H1 (cell line): ENCODE results near the gene PPM1N. TPM values are rescaled to one million over a fixed set of nuclear protein-coding genes. Genes with fewer than 3 reads are reported as not detected.
A peak's percentile ranks its signal among the peaks of the same experiment; 100 is the strongest.

ENCODE experiments used
- CTCF ChIA-PET: fragments of 300-600 bp; sonication (Branson Sonifier 250); formaldehyde crosslinking; loops from one replicate; lab custom pipeline; 2021; ENCODE audit not compliant: partially characterized antibody; lab: Charles Lee
- POLR2A ChIA-PET: fragments of 300-600 bp; sonication (Branson Sonifier 250); formaldehyde crosslinking; loops from one replicate; lab custom pipeline; 2021; ENCODE audit warnings: inconsistent platforms; ENCODE audit not compliant: partially characterized antibody; lab: Charles Lee
- DNase-seq, 2 experiments: peaks; one replicate each; pipeline versions ENCODE4 v3.0.0 to v3.0.0-alpha.2; 2010 to 2022; ENCODE audit warnings: low spot score in 2 of 2, low read depth in 1 of 2, mixed read lengths in 1 of 2
- FAIRE-seq: peaks from 2 replicates; lab custom pipeline; 2011; peaks lifted over from hg19 to GRCh38; lab: Jason Lieb, UNC
- H2AFZ ChIP-seq: 2 replicates; pipeline ENCODE4 v1.8.1; 2012; ENCODE audit warnings: low read length, inconsistent platforms
- H2AK5ac ChIP-seq: 2 replicates; pipeline ENCODE4 v1.6.1; 2013; ENCODE audit warnings: low read depth, low read length
- H2BK120ac ChIP-seq: replicated peaks from 2 replicates; pipeline ENCODE3; 2013; ENCODE audit warnings: low read depth, low read length, inconsistent platforms
- H2BK12ac ChIP-seq: 2 replicates; pipeline ENCODE4 v1.6.1; 2013; ENCODE audit warnings: low read depth, low read length
- H2BK15ac ChIP-seq: 2 replicates; pipeline ENCODE4 v1.6.1; 2013; ENCODE audit warnings: low read length
- H2BK20ac ChIP-seq: 2 replicates; pipeline ENCODE4 v1.6.1; 2013; ENCODE audit warnings: low read length
- H2BK5ac ChIP-seq: 2 replicates; pipeline ENCODE4 v1.6.1; 2013; ENCODE audit warnings: low read depth, low read length
- H3K14ac ChIP-seq: 2 replicates; pipeline ENCODE4 v1.6.1; 2013; ENCODE audit warnings: inconsistent platforms; ENCODE audit not compliant: insufficient read length
- H3K18ac ChIP-seq: 2 replicates; pipeline ENCODE4 v1.6.1; 2013; ENCODE audit warnings: low read length; ENCODE audit errors: extremely low read depth
- H3K23ac ChIP-seq: 2 replicates; pipeline ENCODE4 v1.6.1; 2013; ENCODE audit warnings: inconsistent platforms; ENCODE audit not compliant: insufficient read length
- H3K23me2 ChIP-seq: 2 replicates; pipeline ENCODE4 v1.6.1; 2013; ENCODE audit warnings: low read depth, low read length
- H3K27ac ChIP-seq: 2 replicates; pipeline ENCODE4 v1.6.1; 2011; ENCODE audit warnings: low read depth, low read length, inconsistent platforms
- H3K27me3 ChIP-seq, 4 experiments: replicated peaks in 1 of 4; 1 replicate in 1 of 4; 2 replicates in 3 of 4; pipeline versions ENCODE4 v1.6.1 to v1.8.1; 2011 to 2013; ENCODE audit warnings: low read length in 3 of 4, mild to moderate bottlenecking in 3 of 4, inconsistent platforms in 2 of 4, mixed read lengths in 2 of 4, moderate library complexity in 1 of 4; ENCODE audit not compliant: control insufficient read depth in 3 of 4, insufficient read depth in 3 of 4; ENCODE audit errors: extremely low read depth in 1 of 4
- H3K36me3 ChIP-seq, 4 experiments: 2 replicates each; pipeline versions ENCODE4 v1.6.1 to v1.8.1; 2011 to 2013; ENCODE audit warnings: mild to moderate bottlenecking in 4 of 4, low read length in 3 of 4, moderate library complexity in 2 of 4, control low read depth in 1 of 4, inconsistent platforms in 1 of 4; ENCODE audit not compliant: insufficient read depth in 4 of 4, control insufficient read depth in 2 of 4
- H3K4ac ChIP-seq: replicated peaks from 2 replicates; pipeline ENCODE3; 2013; ENCODE audit warnings: low read length, low read depth, mixed read lengths, inconsistent platforms; ENCODE audit not compliant: insufficient read length
- H3K4me1 ChIP-seq, 4 experiments: replicated peaks in 1 of 4; 1 replicate in 1 of 4; 2 replicates in 3 of 4; pipeline versions ENCODE4 v1.6.1 to v1.8.1; 2011 to 2013; ENCODE audit warnings: low read length in 3 of 4, inconsistent platforms in 2 of 4, mixed read lengths in 1 of 4; ENCODE audit not compliant: insufficient read depth in 4 of 4, control insufficient read depth in 3 of 4
- H3K4me2 ChIP-seq, 2 experiments: 2 replicates each; pipeline versions ENCODE4 v1.6.1 to v1.8.1; 2011 to 2013; ENCODE audit warnings: low read depth in 2 of 2, low read length in 2 of 2, control low read depth in 1 of 2, inconsistent platforms in 1 of 2, mild to moderate bottlenecking in 1 of 2; ENCODE audit not compliant: insufficient read depth in 1 of 2
- H3K4me3 ChIP-seq, 4 experiments: fragments of 200-600, 300-600 bp in 1 of 4; sonication (generic), shearing (Covaris generic), sonication (Bioruptor Twin) in 1 of 4; 2 replicates each; pipeline versions ENCODE4 v1.5.1 to v1.8.1; 2011 to 2016; ENCODE audit warnings: low read length in 4 of 4, low read depth in 3 of 4, control low read depth in 2 of 4, inconsistent platforms in 2 of 4, mild to moderate bottlenecking in 2 of 4, mixed read lengths in 1 of 4, moderate library complexity in 1 of 4; ENCODE audit not compliant: insufficient read depth in 2 of 4; ENCODE audit errors: extremely low read depth in 1 of 4
- H3K56ac ChIP-seq: replicated peaks from 2 replicates; pipeline ENCODE3; 2013; ENCODE audit warnings: low read depth, mild to moderate bottlenecking, mixed read lengths, low read length, inconsistent platforms; ENCODE audit not compliant: insufficient read length
- H3K79me1 ChIP-seq: 2 replicates; pipeline ENCODE4 v1.6.1; 2013; ENCODE audit warnings: low read depth, low read length, control low read depth
- H3K79me2 ChIP-seq, 2 experiments: 2 replicates each; pipeline versions ENCODE4 v1.6.1 to v1.8.1; 2012 to 2013; ENCODE audit warnings: low read length in 2 of 2, mild to moderate bottlenecking in 2 of 2, inconsistent platforms in 1 of 2; ENCODE audit not compliant: insufficient read depth in 2 of 2, control insufficient read depth in 1 of 2
- H3K9ac ChIP-seq, 4 experiments: replicated peaks in 1 of 4; 1 replicate in 1 of 4; 2 replicates in 3 of 4; pipeline versions ENCODE4 v1.6.1 to v1.8.1; 2011 to 2013; ENCODE audit warnings: low read depth in 3 of 4, low read length in 3 of 4, control low read depth in 2 of 4, mild to moderate bottlenecking in 2 of 4, moderate library complexity in 2 of 4, inconsistent platforms in 1 of 4; ENCODE audit errors: extremely low read depth in 1 of 4
- H3K9me3 ChIP-seq, 2 experiments: 2 replicates each; pipeline versions ENCODE4 v1.6.1 to v1.8.1; 2012 to 2013; ENCODE audit warnings: mild to moderate bottlenecking in 2 of 2, moderate library complexity in 2 of 2, control low read depth in 1 of 2, inconsistent platforms in 1 of 2, low read depth in 1 of 2, low read length in 1 of 2, mixed read lengths in 1 of 2; ENCODE audit not compliant: insufficient read depth in 2 of 2
- H4K20me1 ChIP-seq, 2 experiments: replicated peaks in 1 of 2; 2 replicates each; pipeline versions ENCODE3 to v1.8.1; 2011 to 2013; ENCODE audit warnings: inconsistent platforms in 2 of 2, low read length in 2 of 2, mild to moderate bottlenecking in 1 of 2; ENCODE audit not compliant: insufficient read depth in 2 of 2, control insufficient read depth in 1 of 2
- H4K5ac ChIP-seq: 2 replicates; pipeline ENCODE4 v1.6.1; 2013; ENCODE audit warnings: low read length, low read depth, mixed read lengths, inconsistent platforms; ENCODE audit not compliant: insufficient read length
- H4K8ac ChIP-seq: 2 replicates; pipeline ENCODE4 v1.8.0; 2013; ENCODE audit warnings: mild to moderate bottlenecking, moderate library complexity, low read length, inconsistent platforms; ENCODE audit not compliant: insufficient read depth; ENCODE audit errors: extremely low read depth
- H4K91ac ChIP-seq: replicated peaks from 2 replicates; pipeline ENCODE3; 2013; ENCODE audit warnings: low read length, mixed read lengths, inconsistent platforms; ENCODE audit not compliant: insufficient read length
- KDM4A ChIP-seq: IDR thresholded peaks from one replicate; pipeline ENCODE4 v1.7.1; 2012; ENCODE audit warnings: low read depth, mild to moderate bottlenecking, moderate library complexity, low read length, inconsistent platforms; ENCODE audit not compliant: severe bottlenecking
- KDM5A ChIP-seq: fragments of 200-600 bp; IDR thresholded peaks from 2 replicates; pipeline ENCODE4 v1.7.1; 2012; ENCODE audit warnings: mild to moderate bottlenecking, low read length, inconsistent platforms, mixed read lengths
- POLR2A ChIP-seq, 2 experiments: IDR thresholded peaks; 1 replicate in 1 of 2; 2 replicates in 1 of 2; pipeline ENCODE4 v1.6.1; 2011; ENCODE audit warnings: low read depth in 2 of 2, low read length in 2 of 2, mild to moderate bottlenecking in 2 of 2; ENCODE audit errors: control extremely low read depth in 1 of 2
- RFX5 ChIP-seq: IDR thresholded peaks from 2 replicates; pipeline ENCODE4 v1.6.1; 2011; ENCODE audit warnings: low read depth, low read length, improper control_type of control experiment, borderline replicate concordance
- RNF2 ChIP-seq: fragments of 200-900, 300-1000 bp; sonication (generic); IDR thresholded peaks from 2 replicates; pipeline ENCODE4 v1.7.1; 2016; ENCODE audit warnings: borderline replicate concordance, low read depth, mild to moderate bottlenecking, antibody characterized with exemption, low read length; ENCODE audit not compliant: poor library complexity, severe bottlenecking; ENCODE audit errors: missing control alignments
- RXRA ChIP-seq: IDR thresholded peaks from 2 replicates; pipeline ENCODE4 v1.6.1; 2011; ENCODE audit warnings: low read depth, mild to moderate bottlenecking, low read length, moderate library complexity; ENCODE audit not compliant: insufficient read depth
- SIX5 ChIP-seq: IDR thresholded peaks from 2 replicates; pipeline ENCODE4 v1.6.1; 2011; ENCODE audit warnings: mild to moderate bottlenecking, low read depth, low read length
- SP4 ChIP-seq: IDR thresholded peaks from 2 replicates; pipeline ENCODE4 v1.6.1; 2012; ENCODE audit warnings: low read length, inconsistent platforms
- TEAD4 ChIP-seq: IDR thresholded peaks from 2 replicates; pipeline ENCODE4 v1.6.1; 2012; ENCODE audit warnings: low read depth, low read length, inconsistent platforms, mixed read lengths
- WGBS, 2 experiments: shearing (Covaris generic) in 1 of 2; methylation state at CpG; one replicate each; pipeline versions ENCODE4 v1.1.6 to v1.1.7; 2013 to 2015; ENCODE audit warnings: low lambda C conversion rate in 2 of 2, mixed read lengths in 2 of 2, inconsistent platforms in 1 of 2, low coverage in 1 of 2, missing lambda C conversion rate in 1 of 2; ENCODE audit not compliant: insufficient replicate concordance in 2 of 2, insufficient coverage in 1 of 2, insufficient read length in 1 of 2; ENCODE audit errors: extremely low coverage in 1 of 2, missing lambda C conversion rate in 1 of 2; 5-methylcytosine and 5-hydroxymethylcytosine counted together
- polyA plus RNA-seq, 7 experiments: library from polyadenylated mRNA; depleted of rRNA in 3 of 7; stranded (reverse) in 5 of 7; unstranded in 2 of 7; fragments of >200 nt in 5 of 7; fragments of 200-250 nt in 2 of 7; gene quantifications; 1 replicate in 5 of 7; 2 replicates in 1 of 7; 4 replicates in 1 of 7; pipeline versions ENCODE4 v1.2.1 to v1.2.3, GENCODE V29; 2011 to 2013; ENCODE audit warnings: missing spikeins in 2 of 7, mixed read lengths in 2 of 7
- total RNA-seq: library from RNA; stranded (reverse); fragmentation: NEBNext Ultra II Directional; extraction: Animal tissue kit (Norgen Biotek cat#: 25700); gene quantifications from 2 replicates; pipeline ENCODE4 v1.2.1, GENCODE V29; 2021

Gene PPM1N
- total and polyA plus RNA-seq, 2 of the 8 experiments (the other 6 are each of a cell fraction or from before 2014, with no cell fraction given), result 12.2 to 14.4 TPM

- peak; percentile 32 for FAIRE-seq
- TF ChIP-seq RNF2 (no peak), KDM5A (no peak), RXRA (no peak), SIX5 (no peak), KDM4A (peak; percentile 40), TEAD4 (peak; percentile 67; the same call in 1 of the 2 replicates), SP4 (no peak), RFX5 (peak; percentile 18; the same call in 1 of the 2 replicates), POLR2A (IDR thresholded peaks at IDR 0.05; ENCODE audit: control extremely low read depth in 1 of 2, low read depth in 2 of 2, low read length in 2 of 2) (peak; percentile 71 to 87)
Observed at GRCh38 chr19:45469132-45469944, 28.9 kb upstream of the PPM1N start.

More at GRCh38 chr19:45469132-45469944, 28.9 kb upstream of the PPM1N start:
- Histone ChIP-seq H3K79me2 (no peaks in the 10 kb centered on the region), H3K4ac (no peak overlapping the region), H3K79me1 (no peaks in the 10 kb centered on the region), H4K5ac (peak overlapping the region; percentile 1), H2AK5ac (no peak overlapping the region), H4K91ac (peak overlapping the region; percentile 4), H2BK120ac (no peak overlapping the region), H3K27ac (peak overlapping the region; percentile 87), H3K9me3 (no peaks in the 10 kb centered on the region), H3K23ac (no peak overlapping the region), H4K8ac (peak overlapping the region; percentile 93; the same call in 1 of the 2 replicates), H3K9ac (peak overlapping the region; percentile 14 to 92 (median 68)), H3K4me2 (peak overlapping the region; percentile 72 to 97), H2BK20ac (no peak overlapping the region), H2AFZ (peak overlapping the region; percentile 59; the same call in 1 of the 2 replicates), H2BK15ac (no peak overlapping the region), H2BK5ac (peak overlapping the region; percentile 84), H3K4me1 (peaks cover 0 to 22% (median 14%) of the 10 kb centered on the region in 4 experiments; a peak in 6 of 7 replicates), H4K20me1 (peaks cover 0 to 3% of the 10 kb centered on the region in 2 experiments), H3K36me3 (no peaks in the 10 kb centered on the region), H3K4me3 (peak overlapping the region; percentile 48 to 95 (median 78)), H3K27me3 (peaks cover 0 to 19% (median 17%) of the 10 kb centered on the region in 4 experiments; a peak in 4 of 7 replicates), H3K23me2 (peaks cover 24% of the 10 kb centered on the region; the same call in 1 of the 2 replicates), H3K18ac (peak overlapping the region; percentile 60), H2BK12ac (peak overlapping the region; percentile 72; the same call in 1 of the 2 replicates), H3K56ac (no peak overlapping the region), H3K14ac (no peak overlapping the region)
- DNase-seq, result peak in 1 of 2 experiments; percentile 95
- POLR2A ChIA-PET, result interaction anchor here (0.8 to 4.4 kb wide), 24 partner anchors 8 to 167 kb away, joined by 3 to 52 read pairs (median 6); partner anchors contain the start of genes ERCC1, PPM1N, PPP1R13L and RTN2
- CTCF ChIA-PET, result interaction anchor here (0.6 to 32.9 kb wide), 15 partner anchors 9 to 172 kb away, joined by 3 to 760 read pairs (median 3); partner anchors contain the start of genes ERCC1 and RTN2
- WGBS, 2 experiments, result 1% methylated on average over 58 of the region's 66 CpGs; no CpG with 5 or more reads in 1 of the 2 experiments
